GM23248 (cell line): ENCODE results near the gene XIRP1. TPM values are rescaled to one million over a fixed set of nuclear protein-coding genes. Genes with fewer than 3 reads are reported as not detected.

Experiments used
- DNase-seq: peaks from one replicate; pipeline ENCODE4 v3.0.0-alpha.2; 2015
- H2AFZ ChIP-seq: fragments of 200-600 bp; sonication (generic); 2 replicates; pipeline ENCODE4 v1.6.1; 2016; ENCODE audit warnings: antibody characterized with exemption
- H3F3A ChIP-seq: fragments of 200-600 bp; sonication (generic); 2 replicates; pipeline ENCODE4 v1.6.1; 2016; ENCODE audit warnings: mild to moderate bottlenecking, antibody characterized with exemption, mixed run types; ENCODE audit not compliant: insufficient read depth
- H3K27ac ChIP-seq: fragments of 200-600 bp; sonication (generic); 2 replicates; pipeline ENCODE4 v1.5.1; 2016; ENCODE audit warnings: mild to moderate bottlenecking
- H3K27me3 ChIP-seq: fragments of 200-600 bp; sonication (generic); replicated peaks from 2 replicates; pipeline ENCODE4 v1.6.1; 2016; ENCODE audit warnings: mild to moderate bottlenecking; ENCODE audit not compliant: insufficient read depth
- H3K36me3 ChIP-seq: fragments of 200-600 bp; sonication (generic); 2 replicates; pipeline ENCODE4 v1.6.1; 2016; ENCODE audit warnings: low read depth, mild to moderate bottlenecking
- H3K4me1 ChIP-seq: fragments of 200-600 bp; sonication (generic); 2 replicates; pipeline ENCODE4 v1.6.1; 2016; ENCODE audit warnings: mild to moderate bottlenecking; ENCODE audit not compliant: insufficient read depth
- H3K4me2 ChIP-seq: fragments of 200-600 bp; sonication (generic); one replicate; pipeline ENCODE4 v1.6.1; 2016; ENCODE audit warnings: mild to moderate bottlenecking; ENCODE audit not compliant: unreplicated experiment
- H3K4me3 ChIP-seq: fragments of 200-600 bp; sonication (generic); 2 replicates; pipeline ENCODE4 v1.5.1; 2016; ENCODE audit warnings: mild to moderate bottlenecking
- H3K79me2 ChIP-seq: fragments of 200-600 bp; sonication (generic); 2 replicates; pipeline ENCODE4 v1.6.1; 2016; ENCODE audit warnings: mild to moderate bottlenecking; ENCODE audit not compliant: insufficient read depth
- H3K9ac ChIP-seq: fragments of 200-600 bp; sonication (generic); 2 replicates; pipeline ENCODE4 v1.6.1; 2016; ENCODE audit warnings: mild to moderate bottlenecking
- H3K9me2 ChIP-seq: fragments of 200-600 bp; sonication (generic); 2 replicates; pipeline ENCODE4 v1.6.1; 2016; ENCODE audit warnings: mixed run types, mild to moderate bottlenecking, moderate library complexity; ENCODE audit not compliant: insufficient read depth
- H3K9me3 ChIP-seq: fragments of 200-600 bp; sonication (generic); one replicate; pipeline ENCODE4 v1.6.1; 2017; ENCODE audit warnings: low read depth
- H4K20me1 ChIP-seq: fragments of 200-600 bp; sonication (generic); 2 replicates; pipeline ENCODE4 v1.6.0; 2016; ENCODE audit not compliant: insufficient read depth
- EZH2 ChIP-seq: fragments of 200-600 bp; sonication (generic); IDR thresholded peaks from 2 replicates; pipeline ENCODE4 v1.6.1; 2018; ENCODE audit warnings: antibody characterized with exemption, mild to moderate bottlenecking; ENCODE audit not compliant: insufficient read depth, poor library complexity, severe bottlenecking
- EZH2phosphoT487 ChIP-seq: fragments of 200-600 bp; sonication (generic); IDR thresholded peaks from 2 replicates; pipeline ENCODE4 v1.6.1; 2018; ENCODE audit warnings: antibody characterized with exemption, moderate library complexity, mild to moderate bottlenecking, low read depth; ENCODE audit not compliant: insufficient read depth
- WGBS, 2 experiments: methylation state at CpG; one replicate each; pipeline ENCODE4 v1.1.6; 2015 to 2017; ENCODE audit warnings: low lambda C conversion rate in 2 of 2, low coverage in 1 of 2; ENCODE audit errors: missing lambda C conversion rate in 2 of 2; 5-methylcytosine and 5-hydroxymethylcytosine counted together
- in situ Hi-C: fragments of 300-500 bp; cut with MboI; formaldehyde crosslinking; loops from 2 replicates; pipeline ENCODE4 v1.15.0; 2020
- polyA plus RNA-seq: library from polyadenylated mRNA; unstranded; fragments of >200 nt; fragmentation: Nextera tagmentation; extraction: Ambion mirVana; gene quantifications from 2 replicates; pipeline ENCODE4 v1.2.1, GENCODE V29; 2016
- total RNA-seq: library from RNA; depleted of rRNA; stranded (reverse); fragments of >200 nt; shearing (Covaris generic); gene quantifications from 2 replicates; pipeline ENCODE4 v1.2.3, GENCODE V29; 2014

The XIRP1 gene
- total and polyA plus RNA-seq, 2 experiments from 2014 or later, result not detected

DNA sequence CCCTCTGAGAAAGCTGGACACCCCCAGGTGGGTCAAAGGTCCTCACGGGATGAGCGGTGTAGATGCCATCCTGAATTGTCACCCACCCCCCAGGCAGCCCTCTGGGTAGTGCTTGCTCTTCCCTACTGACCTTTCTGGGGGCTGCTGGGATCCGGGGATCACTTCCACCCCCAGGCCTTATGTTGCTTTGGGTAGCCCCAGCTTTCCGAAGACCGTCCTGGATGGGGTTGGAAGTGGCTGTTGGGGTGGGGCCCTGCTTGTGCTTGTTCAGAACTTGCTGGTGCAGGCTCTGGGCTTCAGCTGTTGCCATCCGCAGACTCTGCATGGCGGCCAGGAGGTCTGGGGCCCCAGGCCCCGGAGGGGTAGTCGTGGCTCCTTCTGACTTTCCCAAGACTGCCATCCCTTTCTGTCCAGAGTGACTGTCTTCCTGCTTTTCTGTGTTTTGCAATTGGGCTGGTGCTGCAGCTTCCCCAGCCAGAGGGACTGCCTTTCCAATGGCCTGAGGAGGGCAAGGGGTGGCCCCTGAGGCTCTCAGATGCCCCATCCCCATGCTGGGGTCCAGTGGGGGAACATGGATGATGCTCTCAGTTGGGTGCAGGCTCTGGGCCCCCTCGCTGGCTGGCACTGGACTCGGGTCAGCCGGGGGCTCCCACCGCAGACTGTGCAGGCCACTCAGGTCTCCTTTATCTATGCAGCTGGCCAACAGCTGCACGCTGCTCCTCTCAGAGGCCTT lies 6.3 kb downstream of the XIRP1 start:
- Histone ChIP-seq H3K36me3 (no peaks in the 10 kb centered on the region), H3K4me3 (no peak overlapping the region), H3K9ac (no peak overlapping the region), H3K27me3 (no peaks in the 10 kb centered on the region), H3K27ac (no peak overlapping the region), H3F3A (peaks cover 14% of the 10 kb centered on the region), H3K9me3 (no peaks in the 10 kb centered on the region), H3K9me2 (no peaks in the 10 kb centered on the region), H3K4me1 (no peaks in the 10 kb centered on the region), H3K79me2 (no peaks in the 10 kb centered on the region), H4K20me1 (no peaks in the 10 kb centered on the region), H3K4me2 (no peak overlapping the region), H2AFZ (no peak overlapping the region)
- WGBS, 2 experiments, result 79 to 80% methylated on average over 14 of the region's 14 CpGs
- in situ Hi-C loops, result no loop called here
- TF ChIP-seq EZH2phosphoT487 (no peak), EZH2 (no peak)
- DNase-seq, result no peak

DNA sequence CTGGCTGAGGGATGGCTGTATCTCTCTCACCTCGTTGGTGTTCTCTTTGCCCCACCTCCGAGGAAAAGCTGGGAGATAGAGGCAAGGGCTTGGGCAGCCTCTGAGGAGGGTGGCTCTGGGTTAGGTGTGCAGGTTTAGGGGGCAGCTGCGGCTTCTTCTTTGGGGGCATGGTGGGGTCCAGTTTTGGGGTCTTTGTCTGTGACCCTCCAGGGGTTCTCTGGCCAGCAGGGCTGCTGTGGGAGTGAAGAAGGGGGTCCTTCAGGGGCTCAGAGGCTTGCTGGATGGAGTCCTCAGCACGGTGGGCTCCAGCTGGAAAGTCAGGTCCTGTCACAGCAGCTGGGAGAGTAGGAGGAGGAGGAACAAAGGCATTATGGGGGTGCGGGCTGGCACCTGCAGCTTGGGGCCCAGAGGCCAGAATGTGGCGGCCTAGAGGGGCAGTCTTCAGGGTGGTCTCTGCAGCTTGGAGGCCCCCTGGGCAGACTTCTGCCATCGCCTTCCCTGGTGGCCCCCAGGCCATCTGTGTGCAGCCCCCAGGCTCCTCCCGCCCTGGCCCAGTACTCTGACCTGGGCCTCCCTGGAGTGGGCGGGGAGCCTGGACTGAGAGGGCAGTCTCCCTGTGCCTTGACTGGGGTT lies 7.0 kb downstream of the XIRP1 start:
- no peak overlapping the region for H2AFZ ChIP-seq
- no peaks in the 10 kb centered on the region for H3K27me3 ChIP-seq
- H3K9me2 ChIP-seq, result no peaks in the 10 kb centered on the region
- no peaks in the 10 kb centered on the region for H3K9me3 ChIP-seq
- H3F3A ChIP-seq, result peaks cover 15% of the 10 kb centered on the region
- TF ChIP-seq EZH2 (no peak), EZH2phosphoT487 (no peak)
- WGBS, 2 experiments, result 82 to 83% methylated on average over 9 of the region's 9 CpGs
- no peak overlapping the region for H3K9ac ChIP-seq
- DNase-seq, result no peak
- H3K27ac ChIP-seq, result no peak overlapping the region
- H3K79me2 ChIP-seq, result no peaks in the 10 kb centered on the region
- H4K20me1 ChIP-seq, result no peaks in the 10 kb centered on the region
- no peaks in the 10 kb centered on the region for H3K4me1 ChIP-seq
- in situ Hi-C loops, result no loop called here
- H3K36me3 ChIP-seq, result no peaks in the 10 kb centered on the region
- H3K4me2 ChIP-seq, result no peak overlapping the region
- no peak overlapping the region for H3K4me3 ChIP-seq

DNA sequence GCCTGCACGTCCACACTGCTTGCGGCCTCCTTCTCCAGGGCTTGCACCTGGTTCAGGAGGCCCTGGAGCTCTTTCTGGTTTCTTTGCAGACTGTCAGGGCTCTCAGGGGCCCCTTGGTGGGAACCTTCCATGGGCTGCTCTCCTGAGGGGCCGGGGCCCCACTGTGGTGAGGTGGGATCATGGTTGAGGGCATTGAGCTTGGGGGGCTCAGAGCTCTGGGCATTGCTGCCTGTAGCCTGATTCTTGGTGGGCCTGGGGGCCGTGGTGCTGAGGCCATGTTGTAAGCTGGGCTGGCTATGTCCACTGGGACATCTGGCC lies 7.5 kb downstream of the XIRP1 start:
- Histone ChIP-seq H2AFZ (no peak overlapping the region), H3K36me3 (no peaks in the 10 kb centered on the region), H3K79me2 (no peaks in the 10 kb centered on the region), H3K4me1 (no peaks in the 10 kb centered on the region), H3K9me3 (no peaks in the 10 kb centered on the region), H4K20me1 (no peaks in the 10 kb centered on the region), H3K27me3 (no peaks in the 10 kb centered on the region), H3K4me3 (no peak overlapping the region), H3K9ac (no peak overlapping the region), H3K4me2 (no peak overlapping the region), H3K9me2 (no peaks in the 10 kb centered on the region), H3K27ac (no peak overlapping the region), H3F3A (peaks cover 20% of the 10 kb centered on the region)
- no peak for TF ChIP-seq EZH2
- no peak for TF ChIP-seq EZH2phosphoT487
- DNase-seq, result no peak
- in situ Hi-C loops, result no loop called here
- 91 to 95% methylated on average over 4 of the region's 4 CpGs for WGBS, 2 experiments

- H3K27me3 ChIP-seq, result no peaks in the 10 kb centered on the region
- H3K4me1 ChIP-seq, result no peaks in the 10 kb centered on the region
- no peak overlapping the region for H2AFZ ChIP-seq
- H3K36me3 ChIP-seq, result no peaks in the 10 kb centered on the region
- H3K9ac ChIP-seq, result no peak overlapping the region
- 71 to 74% methylated on average over 12 of the region's 12 CpGs for WGBS, 2 experiments
- in situ Hi-C loops, result no loop called here
- H3K4me2 ChIP-seq, result no peak overlapping the region
- H3K9me3 ChIP-seq, result no peaks in the 10 kb centered on the region
- DNase-seq, result no peak
- no peaks in the 10 kb centered on the region for H4K20me1 ChIP-seq
- no peaks in the 10 kb centered on the region for H3K9me2 ChIP-seq
- H3K79me2 ChIP-seq, result no peaks in the 10 kb centered on the region
- TF ChIP-seq EZH2, result no peak
- TF ChIP-seq EZH2phosphoT487, result no peak
- no peak overlapping the region for H3K27ac ChIP-seq
- H3K4me3 ChIP-seq, result no peak overlapping the region
- peaks cover 24% of the 10 kb centered on the region for H3F3A ChIP-seq
Measured at GRCh38 chr3:39184081-39184967, 8.1 kb downstream of the XIRP1 start.
